Heart right ventricle (tissue), 16 donors: Measurements from ENCODE around the gene JPT2. TPM values are rescaled to one million over a fixed set of nuclear protein-coding genes. Genes with fewer than 3 reads are reported as not detected.
"Not testable (repeated sequence)": the region's sequence is repeated elsewhere in the genome, so short reads cannot be mapped to it uniquely, and the experiment has no call there.

Experiments
- ATAC-seq, 8 donors: fragments of 200-7000 bp; cut with Tn5 transposase; one replicate each; pipeline ENCODE4 v1.9.1; 2020; ENCODE audit warnings: mild to moderate bottlenecking in 8 of 8, moderate library complexity in 8 of 8, moderate number of reproducible peaks in 1 of 8
- DNase-seq, 2 donors: peaks; one replicate each; pipeline ENCODE4 v3.0.0-alpha.2; 2020
- H3K27ac ChIP-seq, 10 donors: fragments of 200-600 bp; sonication (generic) in 2 of 10; one replicate each; pipeline versions ENCODE4 v1.5.0 to v1.8.0; 2020 to 2022; ENCODE audit warnings: mild to moderate bottlenecking in 3 of 10
- H3K27me3 ChIP-seq, 7 donors: fragments of 200-600 bp; one replicate each; pipeline ENCODE4 v1.8.0; 2021 to 2022; ENCODE audit warnings: mild to moderate bottlenecking in 2 of 7
- H3K36me3 ChIP-seq, 9 donors: fragments of 200-600 bp; sonication (generic) in 1 of 9; one replicate each; pipeline versions ENCODE4 v1.5.0 to v1.8.0; 2020 to 2022; ENCODE audit warnings: mild to moderate bottlenecking in 2 of 9
- H3K4me1 ChIP-seq, 9 donors: fragments of 200-600 bp; sonication (generic) in 1 of 9; one replicate each; pipeline versions ENCODE4 v1.5.0 to v1.8.0; 2020 to 2022; ENCODE audit warnings: mild to moderate bottlenecking in 4 of 9
- H3K4me3 ChIP-seq, 10 donors: fragments of 200-600 bp; sonication (generic) in 2 of 10; one replicate each; pipeline versions ENCODE4 v1.5.0 to v1.8.0; 2020 to 2022; ENCODE audit warnings: mild to moderate bottlenecking in 7 of 10, moderate library complexity in 2 of 10
- H3K9me3 ChIP-seq, 11 donors: fragments of 200-600 bp in 10 of 11; sonication (generic) in 2 of 11; one replicate each; pipeline versions ENCODE4 v1.5.0 to v1.8.0; 2013 to 2022; ENCODE audit warnings: mild to moderate bottlenecking in 2 of 11, control low read depth in 1 of 11, moderate library complexity in 1 of 11
- CTCF ChIP-seq, 9 donors: fragments of 200-600 bp; sonication (generic) in 2 of 9; IDR thresholded peaks; one replicate each; pipeline versions ENCODE4 v1.5.0 to v1.8.0; 2021 to 2022; ENCODE audit warnings: antibody characterized with exemption in 9 of 9, mild to moderate bottlenecking in 5 of 9, moderate library complexity in 1 of 9
- WGBS, 2 donors: extraction: QIAGEN DNeasy Blood & Tissue Kit; methylation state at CpG; one replicate each; pipeline ENCODE4 v1.1.7; 2013; ENCODE audit warnings: inconsistent platforms in 1 of 2; 5-methylcytosine and 5-hydroxymethylcytosine counted together
- intact Hi-C, 10 donors: fragments of 100-400 bp; cut with DNase I; formaldehyde crosslinking; loops; one replicate each; pipeline versions ENCODE4 v1.11.1 to v1.14.2; 2022
- polyA plus RNA-seq, 2 donors: library from polyadenylated mRNA; stranded (reverse); fragments of 200-250 nt; gene quantifications; one replicate each; pipeline ENCODE4 v1.2.3, GENCODE V29; 2013
- total RNA-seq, 10 donors: library from RNA; stranded (reverse); fragmentation: NEBNext Ultra II Directional in 3 of 10; extraction: Animal tissue kit (Norgen Biotek cat#: 25700) in 3 of 10; gene quantifications; one replicate each; pipeline versions ENCODE4 v1.2.1 to v1.2.4, GENCODE V29; 2021 to 2023
- donor health status: Arrhythmogenic right ventricular cardiomyopathy.
- donor health status: ischemic (EF 13 %, LVEDD 7.1; RV severe dilation, severe dysfunction).
- donor health status: healthy with polysubstance abuse.
- donor health status: DM: no; HTN: yes; CAD: no.
- donor health status: DM: no; HTN: no; CAD: no.
- donor health status: ischemic (EF 25% LVEDD 6.9; RV normal size, moderate dysfunction).
- donor health status: ischemic (EF 25% LVEDD 5.7; RV mildly dilated, moderate dysfunction).
- donor health status: healthy.
- donor health status: DM: yes; HTN: yes; CAD: no.
- donor health status: Ischemic cardiomyopathy.
- donor health status: ischemic (EF 35%, LVEDD 5.7; RV mildly dilated, moderate dysfunction).
- donor health status: nonischemic (EF 11% LVEDD 7.7; RV severe dilation, severe dysfunction).
- donor health status: DM: yes; HTN: yes; CAD: no.
- donor health status: PGD.
- donor health status: ischemic (EF 29% LVEDD 5.4; RV normal size, mild dysfunction).
- donor health status: nonischemic (EF 23%, LVEDD 6.1; RV moderate dilation, normal function).

Gene JPT2
- total and polyA plus RNA-seq, 12 donors: 10.0 to 57.5 (median 32.2) TPM

- intact Hi-C loops: no loop called here
- ATAC-seq (no peak), DNase-seq (no peak)
- Histone ChIP-seq H3K4me3 (no peak overlapping the region), H3K4me1 (peaks cover 0 to 10% (median 0%) of the 10 kb centered on the region in 9 donors), H3K36me3 (peaks cover 0 to 95% (median 40%) of the 10 kb centered on the region in 9 donors), H3K9me3 (no peaks in the 10 kb centered on the region), H3K27me3 (no peaks in the 10 kb centered on the region), H3K27ac (no peak overlapping the region)
- TF ChIP-seq CTCF (IDR thresholded peaks at IDR 0.05): no peak
- WGBS, 2 donors: 95% methylated on average over 35 of the region's 35 CpGs
Observed at GRCh38 chr16:1729445-1729844, 51.4 kb downstream of the JPT2 start.

GRCh38 chr16:1731073-1731472 lies 53.0 kb downstream of the JPT2 start:
- Histone ChIP-seq H3K27me3 (no peaks in the 10 kb centered on the region), H3K4me3 (no peak overlapping the region), H3K36me3 (peaks cover 0 to 87% (median 38%) of the 10 kb centered on the region in 9 donors), H3K4me1 (peaks cover 0 to 10% (median 0%) of the 10 kb centered on the region in 9 donors), H3K9me3 (no peaks in the 10 kb centered on the region), H3K27ac (no peak overlapping the region)
- ATAC-seq (no peak), DNase-seq (no peak)
- intact Hi-C loops: loop anchor here in 1 of 10 donors (10.0 kb wide), 1 partner anchor 64 kb away; the partner anchor contains the start of gene IGFALS
- TF ChIP-seq CTCF (IDR thresholded peaks at IDR 0.05): no peak
- 95 to 96% methylated on average over 7 of the region's 7 CpGs for WGBS, 2 donors

DNA sequence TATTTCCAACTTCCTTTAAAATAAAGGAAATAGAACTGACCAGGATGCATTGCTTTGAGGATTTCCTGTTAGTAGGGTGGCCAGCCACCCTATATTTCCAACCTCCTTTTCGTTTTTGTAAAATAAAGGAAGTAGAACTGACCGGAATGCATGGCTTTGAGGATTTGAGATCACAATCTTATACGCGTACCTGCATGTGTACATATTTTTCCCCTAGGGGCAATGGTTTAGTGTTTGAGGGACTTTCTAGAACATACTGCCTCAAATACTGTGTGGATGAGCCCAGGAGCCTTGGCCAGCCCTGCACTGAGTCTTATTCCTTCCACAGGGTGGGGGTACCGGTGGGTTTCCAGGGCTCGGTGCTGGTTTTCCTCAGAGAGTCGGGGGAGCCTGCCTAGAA lies 53.5 kb downstream of the JPT2 start:
- no peak for DNase-seq
- H3K4me3 ChIP-seq: no peak overlapping the region
- H3K36me3 ChIP-seq: peaks cover 0 to 81% (median 33%) of the 10 kb centered on the region in 9 donors
- WGBS, 2 donors: 71 to 75% methylated on average over 7 of the region's 7 CpGs
- peaks cover 0 to 10% (median 0%) of the 10 kb centered on the region in 9 donors for H3K4me1 ChIP-seq
- intact Hi-C loops: loop anchor here in 1 of 10 donors (10.0 kb wide), 1 partner anchor 63 kb away; the partner anchor contains the start of gene IGFALS
- no peak for TF ChIP-seq CTCF (IDR thresholded peaks at IDR 0.05)
- ATAC-seq: no peak
- peak overlapping the region in 1 of 10 donors; percentile 26 for H3K27ac ChIP-seq
- no peaks in the 10 kb centered on the region for H3K27me3 ChIP-seq
- no peaks in the 10 kb centered on the region for H3K9me3 ChIP-seq

DNA sequence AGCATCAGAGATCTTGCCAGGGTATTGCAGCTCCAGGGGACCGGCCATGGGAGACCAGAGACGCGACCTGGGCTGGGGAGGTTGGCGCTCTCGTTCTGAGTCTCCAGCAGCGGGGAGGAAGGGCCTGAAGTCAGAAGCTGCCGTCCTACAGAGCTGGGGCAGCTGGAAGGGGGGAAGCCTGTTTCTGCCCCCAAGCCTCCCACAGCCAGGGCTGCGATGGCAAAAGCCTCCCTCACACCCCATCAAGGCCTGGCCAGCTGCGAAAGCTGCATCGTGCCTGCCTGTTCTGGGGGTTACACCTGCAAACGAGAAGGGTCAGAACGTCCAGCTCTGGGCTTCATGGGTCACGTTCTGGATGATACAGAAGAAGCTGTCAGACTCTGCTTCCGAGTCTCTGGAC lies 54.0 kb downstream of the JPT2 start:
- Histone ChIP-seq H3K4me3 (no peak overlapping the region), H3K27ac (peak overlapping the region in 1 of 10 donors; percentile 26), H3K27me3 (no peaks in the 10 kb centered on the region), H3K9me3 (no peaks in the 10 kb centered on the region), H3K4me1 (peaks cover 0 to 10% (median 0%) of the 10 kb centered on the region in 9 donors), H3K36me3 (peaks cover 0 to 79% (median 32%) of the 10 kb centered on the region in 9 donors)
- no peak for ATAC-seq
- WGBS, 2 donors: 87% methylated on average over 14 of the region's 14 CpGs
- intact Hi-C loops: loop anchor here in 1 of 10 donors (10.0 kb wide), 1 partner anchor 63 kb away; the partner anchor contains the start of gene IGFALS
- TF ChIP-seq CTCF (IDR thresholded peaks at IDR 0.05): no peak
- no peak for DNase-seq

DNA sequence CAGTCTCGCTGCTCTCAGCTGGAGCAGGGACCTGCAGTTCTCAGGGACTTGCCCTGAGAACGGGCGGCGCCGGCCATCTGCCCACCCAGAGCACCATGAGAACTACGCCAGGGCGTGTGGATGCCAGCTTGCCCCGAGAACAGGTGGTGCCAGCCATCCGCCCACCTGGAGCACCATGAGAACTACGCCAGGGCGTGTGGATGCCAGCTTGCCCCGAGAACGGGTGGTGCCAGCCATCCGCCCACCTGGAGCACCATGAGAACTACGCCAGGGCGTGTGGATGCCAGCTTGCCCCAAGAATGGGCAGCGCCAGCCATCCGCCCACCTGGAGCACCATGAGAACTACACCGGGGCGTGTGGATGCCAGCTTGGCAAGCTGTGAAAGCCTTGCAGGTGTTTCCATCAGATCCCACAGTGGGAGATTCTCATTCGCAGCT lies 54.5 kb downstream of the JPT2 start:
- H3K9me3 ChIP-seq, H3K27me3 ChIP-seq, H3K4me3 ChIP-seq, DNase-seq, H3K27ac ChIP-seq, ATAC-seq: not testable (repeated sequence)
- intact Hi-C loops: loop anchor here in 1 of 10 donors (10.0 kb wide), 1 partner anchor 62 kb away; the partner anchor contains the start of gene IGFALS
- Histone ChIP-seq H3K36me3 (peaks cover 0 to 76% (median 32%) of the 10 kb centered on the region in 9 donors), H3K4me1 (peaks cover 0 to 10% (median 0%) of the 10 kb centered on the region in 9 donors)
- 96 to 97% methylated on average over 21 of the region's 21 CpGs for WGBS, 2 donors
